Measurements from ENCODE around the gene ZFHX3. TPM values are rescaled to one million over a fixed set of nuclear protein-coding genes. Genes with fewer than 3 reads are reported as not detected.

The ZFHX3 gene
- total and polyA plus RNA-seq, 11 donors, result 3.8 to 21.6 (median 13.6) TPM

DNA sequence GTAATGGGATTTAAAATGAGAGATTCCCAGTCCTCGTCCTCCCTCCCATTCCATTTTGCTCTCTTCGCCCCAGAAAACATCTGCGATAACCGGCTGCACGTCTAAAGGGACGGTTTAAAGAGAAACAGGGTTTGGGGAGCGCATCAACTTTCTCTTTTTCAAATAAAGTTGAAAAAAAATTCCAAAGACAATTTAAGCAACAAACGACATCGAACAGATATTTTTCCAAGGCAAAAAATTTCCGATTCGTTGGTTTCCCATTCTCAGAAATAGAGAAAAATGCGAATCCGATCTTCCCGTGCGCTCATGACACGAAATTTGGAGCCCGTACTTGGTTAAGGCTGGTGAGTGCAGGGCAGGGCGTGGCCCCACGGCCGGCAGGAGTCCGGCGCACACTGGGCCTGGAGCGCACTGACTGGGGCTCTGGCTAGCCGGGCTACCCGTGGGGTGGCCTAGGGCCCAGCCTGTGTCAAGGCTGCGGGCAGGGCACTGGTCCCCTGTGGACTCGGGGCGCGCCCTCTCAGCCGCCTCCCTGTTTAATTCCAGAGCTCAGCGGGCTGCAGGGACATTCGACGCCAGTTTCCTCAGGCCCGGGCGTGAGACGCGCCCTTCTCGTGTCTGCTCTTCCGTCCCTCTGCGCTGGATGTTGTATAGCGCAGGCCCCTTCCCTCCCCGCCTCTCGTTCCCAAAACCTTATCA, 17.9 kb upstream of the ZFHX3 start:
- DNase-seq (peak in 4 of 5 donors; percentile 44 to 72 (median 58)), ATAC-seq (peak in 3 of 4 donors; percentile 27 to 66 (median 35))
- H3K36me3 ChIP-seq, result no peaks in the 10 kb centered on the region
- intact Hi-C loops (cut with DNase I), result loop anchor here in 5 of 10 donors (5.0 to 10.0 kb wide), 4 partner anchors 107 to 233 kb away; no protein-coding TSS in a partner anchor
- H3K4me1 ChIP-seq, result peaks cover 3 to 94% (median 52%) of the 10 kb centered on the region in 12 donors
- H3K4me3 ChIP-seq, result peak overlapping the region; percentile 0 to 45 (median 34)
- no peaks in the 10 kb centered on the region for H3K9me3 ChIP-seq
- TF ChIP-seq, protein P1, sequence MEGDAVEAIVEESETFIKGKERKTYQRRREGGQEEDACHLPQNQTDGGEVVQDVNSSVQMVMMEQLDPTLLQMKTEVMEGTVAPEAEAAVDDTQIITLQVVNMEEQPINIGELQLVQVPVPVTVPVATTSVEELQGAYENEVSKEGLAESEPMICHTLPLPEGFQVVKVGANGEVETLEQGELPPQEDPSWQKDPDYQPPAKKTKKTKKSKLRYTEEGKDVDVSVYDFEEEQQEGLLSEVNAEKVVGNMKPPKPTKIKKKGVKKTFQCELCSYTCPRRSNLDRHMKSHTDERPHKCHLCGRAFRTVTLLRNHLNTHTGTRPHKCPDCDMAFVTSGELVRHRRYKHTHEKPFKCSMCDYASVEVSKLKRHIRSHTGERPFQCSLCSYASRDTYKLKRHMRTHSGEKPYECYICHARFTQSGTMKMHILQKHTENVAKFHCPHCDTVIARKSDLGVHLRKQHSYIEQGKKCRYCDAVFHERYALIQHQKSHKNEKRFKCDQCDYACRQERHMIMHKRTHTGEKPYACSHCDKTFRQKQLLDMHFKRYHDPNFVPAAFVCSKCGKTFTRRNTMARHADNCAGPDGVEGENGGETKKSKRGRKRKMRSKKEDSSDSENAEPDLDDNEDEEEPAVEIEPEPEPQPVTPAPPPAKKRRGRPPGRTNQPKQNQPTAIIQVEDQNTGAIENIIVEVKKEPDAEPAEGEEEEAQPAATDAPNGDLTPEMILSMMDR (IDR thresholded peaks at IDR 0.05), result no peak
- no peak for TF ChIP-seq POLR2A (IDR thresholded peaks at IDR 0.05)
- WGBS, 4 donors, result 7 to 13% (median 10%) methylated on average over 36 to 43 of the region's 43 CpGs
- H3K27ac ChIP-seq, result peak overlapping the region in 11 of 12 donors; percentile 45 to 96 (median 84)
- peaks cover 0 to 39% (median 13%) of the 10 kb centered on the region in 9 donors for H3K27me3 ChIP-seq

DNA sequence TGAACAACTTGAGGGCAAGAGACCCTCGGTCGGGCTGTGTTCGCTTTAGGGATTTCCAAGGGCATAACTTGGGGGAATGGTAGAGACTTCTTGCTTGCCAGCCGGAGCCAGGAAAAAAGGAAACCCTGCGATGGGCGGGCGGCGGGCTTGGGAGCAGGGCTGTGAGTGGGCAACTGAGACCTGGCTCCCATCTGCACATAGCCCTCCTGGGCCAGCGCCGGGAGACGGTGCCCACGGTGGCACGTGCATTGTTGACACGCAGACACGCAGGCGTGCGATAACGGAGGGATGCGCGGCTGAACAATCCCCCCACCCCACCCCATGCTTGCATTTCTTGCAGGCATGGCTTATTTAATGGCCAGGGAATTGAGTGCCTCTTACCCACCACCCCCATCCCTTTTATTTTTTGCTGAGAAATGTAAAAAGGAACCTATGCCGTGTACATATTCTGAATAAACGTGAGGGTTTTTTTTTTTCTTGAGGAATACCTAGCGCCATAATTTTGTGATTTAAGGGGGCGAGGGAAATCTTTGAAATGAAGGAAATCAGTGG, 17.1 kb upstream of the ZFHX3 start:
- TF ChIP-seq POLR2A (IDR thresholded peaks at IDR 0.05), result no peak
- TF ChIP-seq, protein P1 (IDR thresholded peaks at IDR 0.05), result no peak
- ATAC-seq (no peak), DNase-seq (peak in 1 of 5 donors; percentile 28)
- intact Hi-C loops (cut with DNase I), result loop anchor here in 6 of 10 donors (5.0 to 10.0 kb wide), 5 partner anchors 107 to 233 kb away; no protein-coding TSS in a partner anchor
- Histone ChIP-seq H3K27ac (peak overlapping the region; percentile 4 to 84 (median 50)), H3K27me3 (peaks cover 0 to 39% (median 13%) of the 10 kb centered on the region in 9 donors), H3K9me3 (no peaks in the 10 kb centered on the region), H3K4me1 (peaks cover 3 to 89% (median 48%) of the 10 kb centered on the region in 12 donors), H3K36me3 (no peaks in the 10 kb centered on the region), H3K4me3 (peak overlapping the region in 10 of 12 donors; percentile 21 to 84 (median 42))
- 12 to 45% (median 16%) methylated on average over 24 of the region's 24 CpGs for WGBS, 4 donors

DNA sequence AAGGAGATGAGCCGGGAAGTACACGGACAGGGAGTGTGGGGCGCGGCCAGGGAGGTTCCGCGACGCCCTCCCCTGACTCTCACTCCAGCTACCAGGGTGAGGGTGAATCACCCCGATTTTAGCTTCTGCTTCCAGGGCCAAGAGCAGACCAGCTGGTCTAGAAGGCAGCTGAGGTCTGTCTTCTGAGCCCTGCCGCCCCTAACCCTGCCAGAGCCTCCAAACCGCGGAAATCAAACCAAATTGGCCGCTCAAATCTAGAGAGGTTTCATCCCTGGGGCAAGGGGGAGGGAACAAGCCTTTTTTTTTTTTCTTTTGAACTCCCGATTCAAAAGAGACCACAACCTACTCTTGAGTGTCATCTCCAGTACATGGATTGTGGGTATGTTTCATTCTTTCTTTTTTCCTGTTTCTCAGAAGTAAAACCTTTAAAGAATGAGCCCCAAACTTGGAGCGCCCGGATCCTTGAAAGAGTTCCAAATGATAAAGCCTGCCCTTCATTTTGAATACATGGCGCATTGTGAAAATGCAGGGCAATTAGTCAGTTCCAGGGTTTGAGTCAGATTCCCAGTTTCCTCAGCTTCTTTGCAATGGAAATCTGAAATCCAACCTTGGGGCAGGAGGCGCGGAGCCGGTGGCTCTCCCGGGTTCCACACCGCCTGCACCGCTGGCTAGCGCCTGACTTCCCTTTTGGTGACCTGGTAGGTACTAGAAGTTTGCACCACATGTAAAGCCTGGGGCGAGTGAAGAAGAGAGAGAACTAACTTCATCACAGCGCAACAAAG, 16.5 kb upstream of the ZFHX3 start:
- no peaks in the 10 kb centered on the region for H3K36me3 ChIP-seq
- peak overlapping the region; percentile 4 to 84 (median 50) for H3K27ac ChIP-seq
- 13 to 34% (median 23%) methylated on average over 24 to 25 of the region's 25 CpGs for WGBS, 4 donors
- peaks cover 3 to 82% (median 45%) of the 10 kb centered on the region in 12 donors for H3K4me1 ChIP-seq
- peak overlapping the region in 9 of 12 donors; percentile 28 to 84 (median 44) for H3K4me3 ChIP-seq
- ATAC-seq (peak in 1 of 4 donors; percentile 32), DNase-seq (peak in 3 of 5 donors; percentile 59 to 70 (median 61))
- peaks cover 0 to 39% (median 13%) of the 10 kb centered on the region in 9 donors for H3K27me3 ChIP-seq
- TF ChIP-seq, protein P1 (IDR thresholded peaks at IDR 0.05), result no peak
- peak in 1 of 2 donors; percentile 26 for TF ChIP-seq POLR2A (IDR thresholded peaks at IDR 0.05)
- no peaks in the 10 kb centered on the region for H3K9me3 ChIP-seq
- intact Hi-C loops (cut with DNase I), result loop anchor here in 3 of 10 donors (5.0 to 10.0 kb wide), 2 partner anchors 110 to 128 kb away; no protein-coding TSS in a partner anchor

All from heart left ventricle (tissue), 16 donors.